Mesenteric fat pad (tissue), 1 donor: Measurements from ENCODE around the gene CACNA1G. TPM values are rescaled to one million over a fixed set of nuclear protein-coding genes. Genes with fewer than 3 reads are reported as not detected.

Source experiments
- DNase-seq: peaks from one replicate; pipeline ENCODE4 v3.0.0-alpha.2; 2020; ENCODE audit warnings: low spot score
- total RNA-seq: library from RNA; stranded (reverse); fragmentation: NEBNext Ultra II Directional; extraction: Animal tissue kit (Norgen Biotek cat#: 25700); gene quantifications from one replicate; pipeline ENCODE4 v1.2.1, GENCODE V29; 2021
- donor health status: DM: yes; HTN: yes; CAD: no.

CACNA1G gene
- total RNA-seq, 1 donor from 2014 or later: 0.58 TPM

DNA sequence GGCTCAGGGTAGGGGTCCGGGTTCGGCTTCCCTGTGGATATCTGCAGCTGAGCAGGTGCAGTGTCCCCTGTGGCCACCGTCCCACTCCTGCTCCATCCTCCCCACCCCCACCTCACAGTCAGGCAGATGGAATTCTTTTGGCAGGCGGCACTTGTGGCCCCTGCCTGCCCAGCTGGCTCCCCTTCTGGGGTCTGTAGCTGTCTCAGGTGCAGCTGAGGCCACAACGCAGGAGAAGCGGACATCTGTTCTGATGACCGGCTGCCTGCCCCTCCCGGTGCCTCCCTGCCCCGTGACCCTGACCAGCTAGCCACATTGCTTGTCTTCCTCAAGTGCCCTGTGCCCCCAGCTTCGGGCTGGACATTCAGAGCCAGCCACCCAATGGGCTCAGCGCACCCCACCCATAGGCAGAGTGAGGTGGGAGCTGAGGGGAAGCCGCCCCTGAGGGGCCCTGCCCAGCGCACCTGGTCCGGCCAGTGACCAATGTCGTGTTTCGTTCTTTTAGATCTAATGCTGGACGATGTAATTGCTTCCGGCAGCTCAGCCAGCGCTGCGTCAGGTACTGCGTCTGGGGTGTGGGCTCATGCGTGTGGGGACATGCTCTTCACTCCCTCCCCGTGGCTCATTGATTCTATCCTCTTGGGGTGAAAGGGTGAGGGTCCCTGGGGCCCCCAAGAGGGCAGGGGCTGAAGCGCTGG lies 49.0 kb downstream of the CACNA1G start:
- DNase-seq: no peak

DNA sequence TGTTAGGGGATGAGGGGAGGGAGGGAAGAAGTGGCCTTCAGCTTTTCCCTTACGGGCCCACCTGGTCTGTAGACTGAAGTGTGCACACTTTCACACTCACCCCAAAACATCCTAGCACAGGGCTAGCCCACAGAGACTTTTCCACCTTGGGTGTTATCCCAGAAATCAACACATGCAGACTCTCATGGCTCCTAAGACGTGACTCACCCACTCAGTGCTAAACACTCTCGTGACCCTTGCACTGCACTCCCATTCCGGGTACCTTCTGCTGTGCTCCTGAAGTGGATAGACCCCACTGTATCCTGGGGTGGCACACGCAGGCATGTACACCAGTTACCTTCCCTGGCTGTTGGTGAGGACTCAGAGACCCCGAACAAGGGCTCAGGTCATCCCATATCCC lies 51.1 kb downstream of the CACNA1G start:
- no peak for DNase-seq

DNA sequence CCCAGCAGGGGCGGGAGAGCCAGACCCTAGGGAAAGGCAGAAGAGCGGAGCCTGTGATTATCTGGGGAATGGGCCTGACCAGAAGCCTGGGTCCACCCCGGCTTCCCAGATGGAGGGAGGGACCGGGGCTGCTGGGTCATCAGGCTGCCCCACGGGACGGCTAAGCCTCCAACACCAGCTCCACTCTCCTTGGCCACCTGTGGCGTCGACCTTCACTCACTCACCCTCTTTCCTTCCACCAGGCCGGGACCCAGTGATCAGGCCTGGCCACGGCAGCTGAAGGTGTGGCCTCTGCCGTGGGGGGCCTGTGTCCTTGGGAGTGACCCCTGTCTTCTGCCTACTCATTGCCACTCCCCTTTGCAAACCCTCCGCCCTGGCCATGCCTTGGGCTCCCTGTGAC lies 51.8 kb downstream of the CACNA1G start:
- no peak for DNase-seq

DNA sequence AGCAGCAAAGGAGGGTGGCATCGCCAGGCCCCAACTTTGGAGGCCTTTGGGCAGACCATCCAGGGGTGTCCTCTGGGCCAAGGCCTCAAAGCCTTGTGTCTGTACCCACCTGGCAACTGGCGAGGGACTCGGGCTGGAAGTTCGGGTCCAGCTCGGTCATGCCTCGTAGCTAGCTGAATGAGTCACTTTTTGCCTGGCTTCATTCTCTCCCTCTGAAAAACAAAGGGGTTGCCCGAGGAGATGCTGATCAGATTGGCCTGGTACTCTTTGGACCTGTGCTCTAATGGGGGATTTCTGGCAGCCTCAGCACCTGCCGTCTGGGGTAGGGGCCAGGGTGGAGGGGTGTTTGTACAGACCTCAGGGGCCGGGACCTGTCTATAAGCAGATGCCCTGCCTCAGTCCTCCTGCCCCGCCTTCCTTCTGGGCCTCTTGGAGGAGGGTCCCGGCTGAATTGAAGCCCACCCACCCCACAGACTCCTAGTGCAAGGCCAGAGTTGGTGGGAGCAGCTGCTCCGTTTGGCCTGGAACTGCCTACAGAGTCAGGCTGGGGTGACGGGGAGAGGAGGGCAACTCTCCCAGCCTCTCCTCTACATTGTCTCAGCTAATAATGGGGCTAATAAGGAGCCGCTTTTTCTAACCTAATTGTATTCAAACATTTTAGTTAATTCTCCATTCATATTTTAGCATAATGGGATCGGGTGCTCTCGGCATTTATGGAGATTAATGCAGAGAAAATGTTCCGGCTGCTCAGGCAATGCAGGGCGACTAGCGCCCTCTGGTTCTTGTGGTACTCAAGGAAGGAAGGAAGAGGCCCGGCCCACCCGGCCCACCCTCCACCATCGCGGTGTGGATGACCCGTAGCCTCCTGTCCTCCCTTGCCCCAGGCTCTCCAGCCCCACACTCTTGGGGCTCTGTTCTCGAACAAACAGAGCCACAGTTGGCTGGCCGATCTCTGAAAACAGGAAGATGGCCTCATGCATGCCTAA lies 52.8 kb downstream of the CACNA1G start:
- no peak for DNase-seq

DNA sequence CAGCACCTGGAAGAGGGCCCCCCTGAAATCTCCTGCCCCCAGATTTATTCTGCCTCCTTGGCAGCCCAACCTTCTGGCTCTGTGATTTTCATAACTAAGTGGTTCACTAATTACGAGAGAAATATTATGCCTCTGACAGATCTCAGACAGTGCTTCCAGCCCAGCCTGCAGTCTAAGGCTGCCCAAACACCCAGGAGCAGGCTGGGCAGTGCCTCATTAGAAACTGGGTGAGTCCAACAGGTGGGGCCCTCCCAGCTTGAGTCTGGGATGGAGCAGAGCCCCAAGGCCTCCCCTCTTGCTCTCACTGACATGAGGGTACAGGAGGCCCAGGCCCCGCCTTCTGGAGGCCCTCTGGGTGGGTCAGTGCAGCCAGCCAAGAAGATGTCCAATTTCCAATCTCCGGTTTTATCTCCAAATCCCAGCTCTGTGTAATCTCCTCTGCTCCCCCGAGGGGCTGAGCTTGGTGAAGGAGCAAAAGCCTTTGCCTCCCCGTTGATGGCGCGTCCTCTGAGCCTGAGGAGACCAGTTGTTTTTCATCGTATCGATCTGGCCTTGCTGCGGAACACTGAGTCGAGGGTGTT lies 54.0 kb downstream of the CACNA1G start:
- no peak for DNase-seq

DNA sequence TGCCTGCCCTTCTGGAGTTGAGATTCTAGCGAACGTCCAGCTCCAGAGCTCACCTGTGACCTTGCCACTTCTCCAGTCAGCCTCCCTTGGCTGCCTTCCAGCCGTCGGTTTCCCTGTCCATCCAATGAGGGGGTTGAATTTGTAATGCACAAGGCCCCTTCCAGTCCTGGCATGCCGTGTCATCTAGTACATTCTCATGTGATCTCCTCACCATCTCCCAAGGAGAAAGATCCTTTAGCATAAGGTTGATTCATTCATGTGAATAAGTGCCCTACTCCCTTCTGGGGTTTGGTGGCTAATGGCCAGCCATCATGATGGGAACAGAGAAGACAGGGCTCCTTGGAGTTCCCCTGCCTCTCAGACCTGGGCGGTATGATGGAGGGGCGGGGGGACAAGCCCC lies 55.3 kb downstream of the CACNA1G start:
- DNase-seq: no peak

DNA sequence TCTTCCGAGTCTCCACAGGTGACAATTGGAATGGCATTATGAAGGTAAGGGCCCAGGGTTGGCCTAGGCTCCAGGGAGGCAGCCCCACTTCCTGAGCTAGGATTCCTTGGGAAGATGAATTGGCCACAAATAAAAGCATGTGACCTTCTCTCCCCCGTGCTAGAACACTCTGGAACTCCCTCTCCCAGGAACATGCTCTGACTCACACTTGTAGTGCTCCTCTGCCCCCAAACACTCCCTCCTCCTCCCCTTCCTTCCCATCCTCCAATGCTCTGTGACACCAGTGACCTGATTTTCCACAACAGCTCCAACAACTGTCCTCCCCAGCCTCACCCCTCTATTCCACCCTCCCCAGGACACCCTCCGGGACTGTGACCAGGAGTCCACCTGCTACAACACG lies 57.8 kb downstream of the CACNA1G start:
- DNase-seq: no peak

DNA sequence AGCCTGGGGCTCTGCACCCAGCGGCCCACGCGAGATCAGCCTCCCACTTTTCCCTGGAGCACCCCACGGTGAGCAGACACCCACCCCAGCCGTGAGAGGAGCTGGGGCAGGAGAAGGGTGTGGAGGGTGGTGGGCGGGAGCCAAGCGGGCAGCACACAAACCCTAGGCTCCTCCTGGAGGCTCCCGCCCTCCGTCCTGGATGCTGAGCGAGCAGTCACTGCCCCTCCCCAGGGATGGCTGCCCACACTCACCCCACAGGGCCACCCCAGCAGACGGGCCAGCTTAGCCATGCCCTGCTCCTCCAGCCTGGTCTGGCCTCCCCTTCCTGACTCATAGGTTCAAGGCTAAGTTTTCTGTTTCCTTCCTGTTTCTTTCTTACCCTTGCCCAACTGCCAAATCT lies 58.4 kb downstream of the CACNA1G start:
- DNase-seq: no peak

DNA sequence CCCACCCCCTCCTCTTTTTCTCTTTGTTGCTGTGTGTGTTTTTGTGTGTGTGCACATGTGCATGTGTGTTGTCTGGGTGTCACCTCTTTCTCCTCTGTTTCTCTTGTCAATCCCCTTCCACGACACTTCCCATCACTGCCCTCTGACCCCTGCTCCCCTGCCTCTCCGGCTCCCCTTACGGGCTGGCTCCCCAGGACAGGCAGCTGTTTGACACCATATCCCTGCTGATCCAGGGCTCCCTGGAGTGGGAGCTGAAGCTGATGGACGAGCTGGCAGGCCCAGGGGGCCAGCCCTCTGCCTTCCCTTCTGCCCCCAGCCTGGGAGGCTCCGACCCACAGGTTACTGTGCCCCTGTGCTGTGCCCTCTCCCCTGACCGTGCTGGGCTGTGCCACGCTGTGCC lies 59.0 kb downstream of the CACNA1G start:
- no peak for DNase-seq

DNA sequence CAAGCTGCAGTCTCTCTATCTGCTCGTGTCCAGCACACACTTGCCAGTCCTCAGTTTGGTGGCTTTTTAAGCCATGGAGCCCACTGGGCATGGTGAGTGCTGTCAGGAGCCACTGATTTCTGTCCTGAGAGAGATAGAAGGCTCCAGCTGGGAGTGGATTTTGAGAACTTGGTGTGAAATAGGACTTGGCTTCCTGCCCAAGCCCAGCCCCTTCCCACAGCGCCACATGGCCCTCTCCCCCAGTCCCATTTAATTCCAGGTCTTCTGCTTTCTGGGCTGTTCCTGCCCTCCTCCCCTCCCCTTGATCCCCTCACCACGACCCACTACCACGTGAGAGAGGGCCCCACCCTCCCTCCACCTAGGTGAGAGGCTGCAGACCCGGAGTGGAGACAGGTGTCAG lies 59.7 kb downstream of the CACNA1G start:
- no peak for DNase-seq

DNA sequence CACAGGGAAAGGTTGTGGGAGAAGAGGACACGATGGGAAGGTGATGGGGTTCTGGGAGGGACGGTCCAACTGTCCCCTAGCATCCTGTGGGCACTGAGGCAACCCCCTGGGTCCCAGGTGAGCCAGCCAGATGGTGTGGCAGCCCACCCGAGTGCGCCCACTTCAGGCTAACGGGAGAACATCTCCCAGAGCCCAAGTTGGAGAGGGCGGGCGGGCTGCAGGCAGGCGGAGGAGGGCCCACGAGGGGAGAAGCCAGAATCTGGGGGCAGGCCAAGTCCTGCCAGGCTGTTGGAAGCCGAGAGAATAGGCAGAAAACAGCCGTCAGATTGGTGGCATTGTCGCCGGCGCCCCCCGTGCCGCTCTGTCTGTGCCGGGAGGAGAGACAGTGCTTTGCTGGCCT lies 60.3 kb downstream of the CACNA1G start:
- DNase-seq: no peak

DNA sequence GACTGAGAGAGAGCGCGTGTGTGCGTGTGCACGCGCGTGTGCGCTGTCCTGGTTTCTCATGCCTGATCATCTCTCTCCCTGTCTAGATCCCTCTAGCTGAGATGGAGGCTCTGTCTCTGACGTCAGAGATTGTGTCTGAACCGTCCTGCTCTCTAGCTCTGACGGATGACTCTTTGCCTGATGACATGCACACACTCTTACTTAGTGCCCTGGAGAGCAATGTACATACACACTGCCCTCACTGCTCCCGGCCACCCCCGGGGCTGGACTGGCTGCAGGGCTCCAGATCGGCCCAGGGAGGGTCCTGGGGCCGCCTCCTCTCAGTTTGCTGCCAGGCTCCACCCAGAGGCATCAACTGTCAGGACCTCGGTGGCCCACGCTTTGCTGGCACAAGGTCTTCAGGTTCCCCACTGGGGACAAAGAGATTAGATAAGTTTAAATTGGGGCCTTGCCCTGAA lies 61.1 kb downstream of the CACNA1G start:
- no peak for DNase-seq

DNA sequence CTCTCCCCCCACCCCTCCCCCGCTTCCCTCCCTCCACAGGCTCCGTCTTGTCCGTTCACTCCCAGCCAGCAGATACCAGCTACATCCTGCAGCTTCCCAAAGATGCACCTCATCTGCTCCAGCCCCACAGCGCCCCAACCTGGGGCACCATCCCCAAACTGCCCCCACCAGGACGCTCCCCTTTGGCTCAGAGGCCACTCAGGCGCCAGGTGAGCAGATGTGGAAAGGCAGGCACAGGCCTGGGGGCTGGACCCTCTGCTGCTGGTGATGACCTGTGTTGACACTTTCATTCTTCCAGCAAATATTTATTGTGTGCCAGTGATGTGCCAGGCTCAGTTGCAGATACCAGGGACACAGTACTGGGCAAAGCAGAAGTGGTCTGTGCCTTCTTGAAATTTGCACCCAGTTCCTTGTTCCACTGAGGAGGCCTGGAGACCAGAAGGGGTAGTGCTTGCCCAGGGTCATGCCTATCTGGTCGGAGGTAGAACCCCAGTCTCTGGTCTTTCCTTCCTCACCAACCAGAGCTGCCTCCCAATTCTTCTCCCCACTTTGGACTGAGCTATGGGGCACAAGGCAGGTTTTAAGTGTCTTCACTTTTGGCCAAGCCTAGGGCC lies 63.9 kb downstream of the CACNA1G start:
- no peak for DNase-seq

DNA sequence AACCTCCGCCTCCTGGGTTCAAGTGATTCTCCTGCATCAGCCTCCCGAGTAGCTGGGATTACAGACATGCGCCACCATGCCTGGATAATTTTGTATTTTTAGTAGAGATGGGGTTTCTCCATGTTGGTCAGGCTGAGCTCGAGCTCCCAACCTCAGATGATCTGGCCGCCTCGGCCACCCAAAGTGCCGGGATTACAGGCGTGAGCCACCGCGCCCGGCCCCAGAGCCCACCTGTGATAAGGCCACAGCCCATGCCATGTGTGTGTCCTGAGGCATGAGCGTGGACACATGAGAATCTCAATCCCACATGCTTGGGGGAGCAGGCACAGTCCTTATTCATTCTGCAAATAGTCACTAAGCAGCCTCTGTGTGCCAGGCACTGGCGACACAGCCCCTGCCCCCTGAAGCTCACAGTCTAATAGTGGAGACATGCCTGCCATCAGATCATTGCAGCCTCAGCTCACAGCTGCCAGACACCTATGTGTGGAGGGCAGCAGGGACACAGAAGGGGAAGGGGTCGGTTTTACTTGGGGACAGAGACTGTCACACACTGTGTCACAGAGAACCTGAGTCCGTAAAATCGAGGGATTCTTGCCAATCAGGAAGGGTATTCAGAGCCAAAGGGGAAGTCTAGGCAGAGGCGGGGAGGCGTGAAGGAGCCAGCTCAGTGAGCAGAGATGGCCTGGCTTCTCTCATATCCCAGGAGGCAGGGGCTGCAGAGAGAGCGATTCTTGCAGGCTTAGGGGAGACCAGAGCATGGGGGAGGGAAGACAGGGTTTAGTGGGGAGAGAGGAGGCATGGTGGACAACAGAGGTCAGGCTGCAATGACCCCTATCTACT lies 64.7 kb downstream of the CACNA1G start:
- DNase-seq: no peak

DNA sequence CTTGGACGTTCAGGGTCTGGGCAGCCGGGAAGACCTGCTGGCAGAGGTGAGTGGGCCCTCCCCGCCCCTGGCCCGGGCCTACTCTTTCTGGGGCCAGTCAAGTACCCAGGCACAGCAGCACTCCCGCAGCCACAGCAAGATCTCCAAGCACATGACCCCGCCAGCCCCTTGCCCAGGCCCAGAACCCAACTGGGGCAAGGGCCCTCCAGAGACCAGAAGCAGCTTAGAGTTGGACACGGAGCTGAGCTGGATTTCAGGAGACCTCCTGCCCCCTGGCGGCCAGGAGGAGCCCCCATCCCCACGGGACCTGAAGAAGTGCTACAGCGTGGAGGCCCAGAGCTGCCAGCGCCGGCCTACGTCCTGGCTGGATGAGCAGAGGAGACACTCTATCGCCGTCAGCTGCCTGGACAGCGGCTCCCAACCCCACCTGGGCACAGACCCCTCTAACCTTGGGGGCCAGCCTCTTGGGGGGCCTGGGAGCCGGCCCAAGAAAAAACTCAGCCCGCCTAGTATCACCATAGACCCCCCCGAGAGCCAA lies 65.6 kb downstream of the CACNA1G start:
- DNase-seq: no peak

DNA sequence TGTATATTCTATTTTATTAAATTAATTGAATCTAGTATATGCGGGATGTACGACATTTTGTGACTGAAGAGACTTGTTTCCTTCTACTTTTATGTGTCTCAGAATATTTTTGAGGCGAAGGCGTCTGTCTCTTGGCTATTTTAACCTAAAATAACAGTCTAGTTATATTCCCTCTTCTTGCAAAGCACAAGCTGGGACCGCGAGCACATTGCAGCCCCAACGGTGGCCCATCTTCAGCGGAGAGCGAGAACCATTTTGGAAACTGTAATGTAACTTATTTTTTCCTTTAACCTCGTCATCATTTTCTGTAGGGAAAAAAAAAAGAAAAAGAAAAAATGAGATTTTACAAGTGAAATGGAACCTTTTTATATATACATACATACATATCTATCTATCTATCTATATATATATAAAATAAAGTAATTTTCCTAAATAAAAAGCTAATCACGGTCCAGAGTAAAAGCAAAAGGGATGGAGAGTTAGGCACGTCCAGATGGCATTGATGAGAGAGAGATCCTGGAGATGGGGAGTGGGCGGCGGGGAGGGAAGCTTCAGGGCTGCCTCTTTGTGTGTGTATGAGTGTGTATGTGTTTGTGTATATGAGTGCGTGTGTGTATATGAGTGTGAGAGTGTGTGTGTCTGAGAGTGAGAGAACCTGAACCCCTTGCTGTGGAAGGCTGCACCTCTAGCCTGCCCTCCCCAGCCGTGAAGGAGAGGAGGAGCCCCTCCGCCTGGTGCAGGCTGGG lies 66.7 kb downstream of the CACNA1G start:
- DNase-seq: no peak

DNA sequence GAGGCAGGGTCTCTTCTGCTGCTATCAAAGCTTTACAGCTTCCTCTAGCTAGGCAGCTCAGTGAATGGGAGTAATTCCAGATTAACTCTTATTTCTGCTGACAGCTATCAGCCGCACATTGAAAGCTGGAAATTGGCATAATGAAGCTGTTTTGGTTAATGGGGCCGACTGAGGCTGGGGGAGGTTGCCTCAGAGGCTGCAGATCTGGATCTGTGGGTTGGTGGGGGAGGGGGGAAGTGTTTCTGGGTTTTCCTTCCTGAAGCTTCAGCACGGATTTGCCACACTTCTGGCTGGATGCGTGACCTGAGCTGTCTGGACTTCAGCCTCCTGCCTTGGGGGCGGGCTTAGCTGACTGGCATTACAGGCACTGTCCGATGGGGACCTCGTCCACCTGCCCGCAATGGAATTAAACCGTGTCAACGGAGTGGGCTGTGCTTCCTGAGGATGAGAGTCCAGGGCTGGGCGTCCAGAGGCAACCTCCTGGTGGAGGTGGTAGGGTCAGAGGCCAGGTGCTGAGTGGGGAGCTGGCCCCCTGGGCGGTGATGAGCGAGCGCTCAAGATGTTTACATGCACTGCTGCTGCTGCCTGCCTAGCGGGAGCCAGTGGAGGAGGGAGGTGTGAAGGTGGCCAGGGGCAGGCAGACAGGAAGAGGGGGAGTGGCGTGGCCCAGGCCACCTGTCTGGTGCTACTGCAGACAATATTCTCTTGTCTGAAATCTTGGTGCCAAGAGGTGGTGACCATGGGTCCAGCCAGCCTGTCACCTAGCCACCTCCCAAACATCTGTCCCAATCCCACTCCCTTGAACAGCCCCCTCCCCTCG lies 67.5 kb downstream of the CACNA1G start:
- DNase-seq: no peak

DNA sequence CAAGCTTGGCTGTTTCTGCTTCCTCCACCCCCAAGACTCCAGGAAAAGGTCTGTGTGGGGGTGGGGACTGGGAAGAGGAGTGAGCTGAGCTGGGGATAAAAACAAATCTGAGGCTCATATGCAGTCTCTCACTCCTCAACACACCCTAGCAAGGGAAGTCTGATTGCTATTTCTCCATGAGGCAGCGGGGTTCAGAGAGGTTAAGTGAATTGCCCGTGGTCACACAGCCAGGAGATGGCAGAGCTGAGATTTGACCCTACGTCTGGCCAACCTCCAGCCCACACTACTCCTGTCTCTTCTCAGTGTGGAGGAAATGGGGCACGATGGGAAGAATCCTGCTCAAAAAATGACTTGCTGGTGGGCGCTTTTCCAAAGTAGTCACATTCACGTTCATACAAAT lies 69.4 kb downstream of the CACNA1G start:
- no peak for DNase-seq
